WTC11 (cell line): ENCODE data around the gene ZNF710. TPM values are rescaled to one million over a fixed set of nuclear protein-coding genes. Genes with fewer than 3 reads are reported as not detected.

Experiments
- ATAC-seq: fragments of 200-7000 bp; cut with Tn5 transposase; 2 replicates; pipeline ENCODE4 v1.10.0; 2021; ENCODE audit warnings: mild to moderate bottlenecking, moderate library complexity
- CTCF ChIA-PET: fragments of 300-600 bp; sonication (Branson Sonifier 250); formaldehyde crosslinking; loops from one replicate; lab custom pipeline; 2021; ENCODE audit warnings: antibody characterized with exemption; lab: Charles Lee
- POLR2A ChIA-PET: fragments of 350-600 bp; sonication (Branson Sonifier 250); formaldehyde crosslinking; loops from one replicate; lab custom pipeline; 2021; ENCODE audit warnings: antibody characterized with exemption; lab: Charles Lee
- DNase-seq: peaks from one replicate; pipeline ENCODE4 v3.0.0; 2021; ENCODE audit warnings: low spot score
- H3K27ac Mint-ChIP-seq: 2 replicates; pipeline ENCODE4 v1.8.0; 2021; ENCODE audit warnings: mixed read lengths
- H3K27me3 Mint-ChIP-seq: 2 replicates; pipeline ENCODE4 v1.8.0; 2021; ENCODE audit warnings: low read depth, mild to moderate bottlenecking, moderate library complexity, mixed read lengths
- H3K36me3 Mint-ChIP-seq: 2 replicates; pipeline ENCODE4 v1.8.0; 2021; ENCODE audit warnings: mixed read lengths
- H3K4me1 Mint-ChIP-seq: 2 replicates; pipeline ENCODE4 v1.8.0; 2022; ENCODE audit warnings: mixed read lengths
- H3K4me3 Mint-ChIP-seq: 2 replicates; pipeline ENCODE4 v1.8.0; 2021; ENCODE audit warnings: mild to moderate bottlenecking, moderate library complexity, mixed read lengths
- H3K9me3 Mint-ChIP-seq: 2 replicates; pipeline ENCODE4 v1.8.0; 2021; ENCODE audit warnings: mixed read lengths
- AR ChIP-seq: fragments of 250-450 bp; sonication (Bioruptor Pico); IDR thresholded peaks from 2 replicates; pipeline ENCODE4 v1.9.0; 2021; ENCODE audit warnings: mild to moderate bottlenecking
- ATF1 ChIP-seq: sonication (generic); formaldehyde crosslinking; IDR thresholded peaks from 2 replicates; pipeline ENCODE4 v1.8.1; 2023; ENCODE audit warnings: mild to moderate bottlenecking, moderate library complexity, missing genetic modification reagents
- ATF3 ChIP-seq: sonication (generic); formaldehyde crosslinking; conservative IDR thresholded peaks from 2 replicates; pipeline ENCODE4 v1.8.1; 2022; ENCODE audit warnings: mild to moderate bottlenecking, missing genetic modification reagents
- CBFB ChIP-seq: sonication (generic); formaldehyde crosslinking; IDR thresholded peaks from 2 replicates; pipeline ENCODE4 v1.8.1; 2022; ENCODE audit warnings: mild to moderate bottlenecking, low read depth, missing genetic modification reagents
- E2F4 ChIP-seq: sonication (generic); formaldehyde crosslinking; IDR thresholded peaks from 2 replicates; pipeline ENCODE4 v1.8.1; 2022; ENCODE audit warnings: low read depth, mild to moderate bottlenecking, moderate library complexity, missing genetic modification reagents, borderline replicate concordance
- IRF1 ChIP-seq: sonication (generic); formaldehyde crosslinking; IDR thresholded peaks from 2 replicates; pipeline ENCODE4 v1.8.0; 2023; ENCODE audit warnings: missing genetic modification reagents
- MLX ChIP-seq: sonication (generic); formaldehyde crosslinking; IDR thresholded peaks from 2 replicates; pipeline ENCODE4 v1.8.1; 2023; ENCODE audit warnings: mild to moderate bottlenecking, missing genetic modification reagents, moderate library complexity
- MXD4 ChIP-seq: fragments of 250-450 bp; sonication (Bioruptor Pico); IDR thresholded peaks from 2 replicates; pipeline ENCODE4 v1.8.0; 2021; ENCODE audit warnings: mild to moderate bottlenecking, moderate library complexity, borderline replicate concordance
- NFE2L1 ChIP-seq: sonication (generic); formaldehyde crosslinking; IDR thresholded peaks from 2 replicates; pipeline ENCODE4 v1.8.1; 2023; ENCODE audit warnings: missing genetic modification reagents
- NFYB ChIP-seq: sonication (generic); formaldehyde crosslinking; conservative IDR thresholded peaks from 2 replicates; pipeline ENCODE4 v1.8.0; 2022; ENCODE audit warnings: low read depth, missing genetic modification reagents
- OVOL2 ChIP-seq: fragments of 250-450 bp; sonication (Bioruptor Pico); IDR thresholded peaks from 2 replicates; pipeline ENCODE4 v1.9.0; 2021; ENCODE audit warnings: mild to moderate bottlenecking, borderline replicate concordance
- SOX15 ChIP-seq: fragments of 250-450 bp; sonication (Bioruptor Pico); IDR thresholded peaks from 2 replicates; pipeline ENCODE4 v1.9.0; 2021; ENCODE audit warnings: mild to moderate bottlenecking
- ZNF219 ChIP-seq: sonication (generic); formaldehyde crosslinking; IDR thresholded peaks from 2 replicates; pipeline ENCODE4 v1.8.0; 2023; ENCODE audit warnings: missing genetic modification reagents, mild to moderate bottlenecking, borderline replicate concordance
- ZNF281 ChIP-seq: sonication (generic); formaldehyde crosslinking; IDR thresholded peaks from 2 replicates; pipeline ENCODE4 v1.8.0; 2023; ENCODE audit warnings: mild to moderate bottlenecking, missing genetic modification reagents
- ZNF425 ChIP-seq: fragments of 250-450 bp; sonication (Bioruptor Pico); conservative IDR thresholded peaks from 2 replicates; pipeline ENCODE4 v1.9.0; 2021; ENCODE audit warnings: mild to moderate bottlenecking
- ZNF512 ChIP-seq: sonication (generic); formaldehyde crosslinking; IDR thresholded peaks from 2 replicates; pipeline ENCODE4 v1.8.1; 2022; ENCODE audit warnings: missing genetic modification reagents, borderline replicate concordance
- ZNF532 ChIP-seq: fragments of 250-450 bp; sonication (Bioruptor Pico); IDR thresholded peaks from 2 replicates; pipeline ENCODE4 v1.9.0; 2021; ENCODE audit warnings: mild to moderate bottlenecking, borderline replicate concordance
- ZSCAN18 ChIP-seq: fragments of 250-450 bp; sonication (Bioruptor Pico); IDR thresholded peaks from 2 replicates; pipeline ENCODE4 v2.1.2; 2022; ENCODE audit warnings: mild to moderate bottlenecking, moderate library complexity
- total RNA-seq: library from RNA; stranded (reverse); gene quantifications from 3 replicates; pipeline ENCODE4 v1.2.3, GENCODE V29; 2021

ZNF710 gene
- total RNA-seq, 1 experiment from 2014 or later: 25.9 TPM

GRCh38 chr15:90074916-90075315 is 73.8 kb downstream of the ZNF710 start:
- no peaks in the 10 kb centered on the region for H3K9me3 Mint-ChIP-seq
- no peak for ATAC-seq
- CTCF ChIA-PET: interaction anchor here (0.8 to 3.2 kb wide), 11 partner anchors 10 to 200 kb away, joined by 3 to 25 read pairs (median 3); partner anchors contain the start of gene AP3S2
- no peaks in the 10 kb centered on the region for H3K27me3 Mint-ChIP-seq
- H3K4me1 Mint-ChIP-seq: peaks cover 14% of the 10 kb centered on the region
- H3K36me3 Mint-ChIP-seq: peaks cover 16% of the 10 kb centered on the region
- no peak overlapping the region for H3K27ac Mint-ChIP-seq
- DNase-seq: no peak
- no peak overlapping the region for H3K4me3 Mint-ChIP-seq
- POLR2A ChIA-PET: interaction anchor here (0.5 to 1.1 kb wide), 4 partner anchors 13 to 76 kb away, joined by 3 to 5 read pairs (median 3); no protein-coding TSS in a partner anchor
- TF ChIP-seq IRF1 (no peak), ATF3 (CRISPR knock-in tag) (no peak), NFYB (CRISPR knock-in tag) (no peak), SOX15 (CRISPR knock-in tag) (no peak), ZNF425 (CRISPR knock-in tag) (no peak), ZNF512 (no peak), NFE2L1 (no peak), ZNF532 (no peak), ATF1 (CRISPR knock-in tag) (no peak), E2F4 (CRISPR knock-in tag) (no peak), CBFB (CRISPR knock-in tag) (no peak), AR (CRISPR knock-in tag) (no peak), MXD4 (CRISPR knock-in tag) (no peak), OVOL2 (no peak), ZSCAN18 (no peak), ZNF281 (CRISPR knock-in tag) (no peak), MLX (no peak), ZNF219 (CRISPR knock-in tag) (no peak)
